Common myeloid progenitor, CD34-positive (primary cell): Measurements from ENCODE around the gene DGLUCY.
A peak's percentile ranks its signal among the peaks of the same experiment; 100 is the strongest.

ENCODE experiments used
- CTCF ChIA-PET: fragments of 350-600 bp; sonication (Branson Sonifier 250); formaldehyde crosslinking; loops from one replicate; lab custom pipeline; 2021; ENCODE audit warnings: antibody characterized with exemption; lab: Charles Lee
- POLR2A ChIA-PET: fragments of 350-600 bp; sonication (Branson Sonifier 250); formaldehyde crosslinking; loops from one replicate; lab custom pipeline; 2021; ENCODE audit warnings: antibody characterized with exemption; lab: Charles Lee
- DNase-seq, 3 donors: peaks; one replicate each; pipeline versions ENCODE4 v3.0.0 to v3.0.0-alpha.2; 2013
- H3K27ac ChIP-seq, 2 experiments: 1 replicate in 1 of 2; 2 replicates in 1 of 2; pipeline ENCODE4 v1.7.0; 2013; ENCODE audit warnings: inconsistent platforms in 2 of 2, low read length in 2 of 2, mild to moderate bottlenecking in 2 of 2, low read depth in 1 of 2, moderate library complexity in 1 of 2; ENCODE audit not compliant: severe bottlenecking in 2 of 2, insufficient read depth in 1 of 2, poor library complexity in 1 of 2
- H3K27me3 ChIP-seq, 5 experiments: replicated peaks in 2 of 5; 1 replicate in 3 of 5; 2 replicates in 2 of 5; pipeline versions ENCODE4 v1.6.1 to v1.7.0; 2013; ENCODE audit warnings: low read length in 4 of 5, mild to moderate bottlenecking in 2 of 5, moderate library complexity in 2 of 5, inconsistent platforms in 1 of 5; ENCODE audit not compliant: insufficient read depth in 5 of 5, control insufficient read depth in 4 of 5
- H3K36me3 ChIP-seq, 4 experiments: 1 replicate in 2 of 4; 2 replicates in 2 of 4; pipeline versions ENCODE4 v1.6.1 to v1.7.0; 2013; ENCODE audit warnings: low read length in 3 of 4, control low read depth in 1 of 4, mild to moderate bottlenecking in 1 of 4; ENCODE audit not compliant: control insufficient read depth in 4 of 4, insufficient read depth in 4 of 4
- H3K4me1 ChIP-seq, 4 experiments: 1 replicate in 3 of 4; 2 replicates in 1 of 4; pipeline versions ENCODE4 v1.6.1 to v1.7.1; 2013; ENCODE audit warnings: low read length in 3 of 4, mild to moderate bottlenecking in 3 of 4, control low read depth in 1 of 4, inconsistent platforms in 1 of 4, moderate library complexity in 1 of 4; ENCODE audit not compliant: control insufficient read depth in 4 of 4, insufficient read depth in 4 of 4; ENCODE audit errors: control extremely low read depth in 1 of 4
- H3K4me3 ChIP-seq, 7 experiments: 1 replicate in 4 of 7; 2 replicates in 3 of 7; pipeline versions ENCODE4 v1.5.1 to v1.7.0; 2013; ENCODE audit warnings: mild to moderate bottlenecking in 7 of 7, low read length in 6 of 7, moderate library complexity in 6 of 7, inconsistent platforms in 2 of 7, low read depth in 2 of 7, control low read depth in 1 of 7; ENCODE audit not compliant: insufficient read depth in 4 of 7, control insufficient read depth in 1 of 7; ENCODE audit errors: extremely low read depth in 1 of 7
- H3K9me3 ChIP-seq, 5 experiments: 1 replicate in 4 of 5; 2 replicates in 1 of 5; pipeline versions ENCODE4 v1.6.1 to v1.7.1; 2013; ENCODE audit warnings: low read length in 4 of 5, mild to moderate bottlenecking in 2 of 5, inconsistent platforms in 1 of 5, low read depth in 1 of 5, moderate library complexity in 1 of 5; ENCODE audit not compliant: control insufficient read depth in 4 of 5, insufficient read depth in 2 of 5; ENCODE audit errors: control extremely low read depth in 1 of 5
- WGBS: methylation state at CpG from one replicate; pipeline ENCODE4 v1.1.5; 2013; ENCODE audit not compliant: insufficient coverage; 5-methylcytosine and 5-hydroxymethylcytosine counted together

DGLUCY gene

GRCh38 chr14:91127401-91127801, 13.5 kb downstream of the DGLUCY start:
- no peak for DNase-seq
- H3K4me3 ChIP-seq, result no peak overlapping the region
- peaks cover 0 to 2% (median 0%) of the 10 kb centered on the region in 5 experiments for H3K9me3 ChIP-seq
- H3K36me3 ChIP-seq, result peaks cover 11 to 57% (median 40%) of the 10 kb centered on the region in 4 experiments
- CTCF ChIA-PET, result interaction anchor here (0.6 to 2.0 kb wide), 5 partner anchors 9 to 161 kb away, joined by 3 to 6 read pairs (median 3); no protein-coding TSS in a partner anchor
- peaks cover 0 to 12% (median 9%) of the 10 kb centered on the region in 4 experiments for H3K4me1 ChIP-seq
- H3K27ac ChIP-seq, result no peak overlapping the region
- no peaks in the 10 kb centered on the region for H3K27me3 ChIP-seq
- POLR2A ChIA-PET, result interaction anchor here (1.0 kb wide), 1 partner anchor 324 kb away, joined by 3 read pairs; no protein-coding TSS in a partner anchor
- WGBS, result 74% methylated on average over 8 of the region's 8 CpGs

GRCh38 chr14:91127924-91128323, 14.1 kb downstream of the DGLUCY start:
- no peaks in the 10 kb centered on the region for H3K27me3 ChIP-seq
- H3K27ac ChIP-seq, result no peak overlapping the region
- peaks cover 0 to 2% (median 0%) of the 10 kb centered on the region in 5 experiments for H3K9me3 ChIP-seq
- no peak overlapping the region for H3K4me3 ChIP-seq
- WGBS, result 94% methylated on average over 2 of the region's 4 CpGs
- POLR2A ChIA-PET, result no interaction called here
- DNase-seq, result no peak
- H3K4me1 ChIP-seq, result peaks cover 0 to 12% (median 9%) of the 10 kb centered on the region in 4 experiments
- peaks cover 11 to 59% (median 41%) of the 10 kb centered on the region in 4 experiments for H3K36me3 ChIP-seq
- CTCF ChIA-PET, result interaction anchor here (0.6 to 2.0 kb wide), 4 partner anchors 9 to 80 kb away, joined by 3 to 6 read pairs (median 4); no protein-coding TSS in a partner anchor

GRCh38 chr14:91128699-91129098, 14.8 kb downstream of the DGLUCY start:
- Histone ChIP-seq H3K9me3 (peaks cover 0 to 2% (median 0%) of the 10 kb centered on the region in 5 experiments), H3K36me3 (peaks cover 10 to 56% (median 39%) of the 10 kb centered on the region in 4 experiments), H3K27me3 (no peaks in the 10 kb centered on the region), H3K4me3 (no peak overlapping the region), H3K27ac (no peak overlapping the region), H3K4me1 (peaks cover 0 to 12% (median 9%) of the 10 kb centered on the region in 4 experiments)
- ChIA-PET POLR2A (no interaction called here), CTCF (no interaction called here)
- no peak for DNase-seq
- 100% methylated on average over 1 of the region's 4 CpGs for WGBS

- Histone ChIP-seq H3K36me3 (peaks cover 8 to 58% (median 40%) of the 10 kb centered on the region in 4 experiments), H3K27ac (no peak overlapping the region), H3K27me3 (no peaks in the 10 kb centered on the region), H3K4me1 (peaks cover 0 to 10% (median 7%) of the 10 kb centered on the region in 4 experiments), H3K9me3 (peaks cover 0 to 2% (median 0%) of the 10 kb centered on the region in 5 experiments), H3K4me3 (no peak overlapping the region)
- POLR2A ChIA-PET, result no interaction called here
- no peak for DNase-seq
- CTCF ChIA-PET, result interaction anchor here (0.6 to 0.9 kb wide), 3 partner anchors 15 to 48 kb away, joined by 3 to 4 read pairs (median 3); no protein-coding TSS in a partner anchor
- WGBS, result no CpG with 5 or more reads among the region's 2 CpGs
Measured at GRCh38 chr14:91129261-91129660, 15.4 kb downstream of the DGLUCY start.

GRCh38 chr14:91135039-91135438, 21.2 kb downstream of the DGLUCY start:
- DNase-seq, result no peak
- WGBS, result 96% methylated on average over 3 of the region's 7 CpGs
- Histone ChIP-seq H3K36me3 (peaks cover 6 to 36% (median 19%) of the 10 kb centered on the region in 4 experiments), H3K4me1 (peaks cover 0 to 5% (median 0%) of the 10 kb centered on the region in 4 experiments), H3K27me3 (no peaks in the 10 kb centered on the region), H3K9me3 (no peaks in the 10 kb centered on the region), H3K27ac (no peak overlapping the region), H3K4me3 (no peak overlapping the region)
- CTCF ChIA-PET, result no interaction called here
- POLR2A ChIA-PET, result no interaction called here

- ChIA-PET CTCF (interaction anchor here (0.8 to 3.4 kb wide), 14 partner anchors 8 to 239 kb away, joined by 3 to 39 read pairs (median 4); partner anchors contain the start of gene DGLUCY), POLR2A (no interaction called here)
- Histone ChIP-seq H3K36me3 (peaks cover 2 to 24% (median 13%) of the 10 kb centered on the region in 4 experiments), H3K27ac (no peak overlapping the region), H3K4me1 (peaks cover 6 to 27% (median 21%) of the 10 kb centered on the region in 4 experiments), H3K9me3 (no peaks in the 10 kb centered on the region), H3K4me3 (no peak overlapping the region), H3K27me3 (no peaks in the 10 kb centered on the region)
- peak; percentile 74 to 86 (median 81) for DNase-seq
- WGBS, result 89% methylated on average over 4 of the region's 6 CpGs
Measured at GRCh38 chr14:91138511-91139359, 24.9 kb downstream of the DGLUCY start.
